HEK293 (cell line): ENCODE results near the gene CTDSPL2.

Experiments used
- EGR2 ChIP-seq: fragments of 450-650 bp; formaldehyde crosslinking; IDR thresholded peaks from 2 replicates; pipeline ENCODE4 v1.5.1; 2016; ENCODE audit warnings: low read depth, missing biosample characterization, missing genetic modification characterization
- HOXD13 ChIP-seq: sonication (generic); formaldehyde crosslinking; IDR thresholded peaks from 2 replicates; pipeline ENCODE4 v1.8.0; 2022; ENCODE audit warnings: missing genetic modification reagents, borderline replicate concordance
- IKZF3 ChIP-seq: fragments of 450-650 bp; IDR thresholded peaks from 2 replicates; pipeline ENCODE4 v1.5.0; 2018; ENCODE audit warnings: missing biosample characterization, mild to moderate bottlenecking, missing genetic modification characterization, moderate library complexity
- PATZ1 ChIP-seq: fragments of 450-650 bp; formaldehyde crosslinking; IDR thresholded peaks from 2 replicates; pipeline ENCODE4 v1.5.1; 2016; ENCODE audit warnings: missing biosample characterization, missing genetic modification characterization
- REST ChIP-seq: fragments of 450-650 bp; formaldehyde crosslinking; IDR thresholded peaks from 2 replicates; pipeline ENCODE4 v1.5.1; 2016; ENCODE audit warnings: missing biosample characterization, missing genetic modification characterization
- SCRT1 ChIP-seq: fragments of 450-650 bp; formaldehyde crosslinking; IDR thresholded peaks from 2 replicates; pipeline ENCODE4 v1.5.1; 2016; ENCODE audit warnings: missing biosample characterization, missing genetic modification characterization, borderline replicate concordance
- TCF7L2 ChIP-seq: IDR thresholded peaks from 2 replicates; pipeline ENCODE4 v1.6.1; 2011; ENCODE audit warnings: low read depth, mild to moderate bottlenecking, inconsistent platforms, low read length, moderate library complexity, borderline replicate concordance
- TRIM28 ChIP-seq: IDR thresholded peaks from 2 replicates; pipeline ENCODE4 v1.6.1; 2011; ENCODE audit warnings: low read length, control low read depth, borderline replicate concordance
- ZFHX2 ChIP-seq: fragments of 450-650 bp; formaldehyde crosslinking; conservative IDR thresholded peaks from 2 replicates; pipeline ENCODE4 v1.5.1; 2016; ENCODE audit warnings: missing biosample characterization, missing genetic modification characterization
- ZNF157 ChIP-seq: fragments of 450-650 bp; formaldehyde crosslinking; IDR thresholded peaks from 2 replicates; pipeline ENCODE4 v1.5.1; 2016; ENCODE audit warnings: missing biosample characterization, missing genetic modification characterization
- ZNF16 ChIP-seq: fragments of 450-650 bp; formaldehyde crosslinking; IDR thresholded peaks from 2 replicates; pipeline ENCODE4 v1.5.1; 2016; ENCODE audit warnings: low read depth, missing biosample characterization, missing genetic modification characterization
- ZNF335 ChIP-seq: fragments of 450-650 bp; formaldehyde crosslinking; conservative IDR thresholded peaks from 2 replicates; pipeline ENCODE4 v1.5.1; 2016; ENCODE audit warnings: missing biosample characterization, missing genetic modification characterization
- ZNF350 ChIP-seq: fragments of 450-650 bp; formaldehyde crosslinking; IDR thresholded peaks from 2 replicates; pipeline ENCODE4 v1.5.0; 2017; ENCODE audit warnings: missing biosample characterization, mild to moderate bottlenecking, missing genetic modification characterization
- ZNF362 ChIP-seq: fragments of 450-650 bp; formaldehyde crosslinking; IDR thresholded peaks from 2 replicates; pipeline ENCODE4 v1.5.1; 2016; ENCODE audit warnings: missing biosample characterization, missing genetic modification characterization
- ZNF518A ChIP-seq: fragments of 450-650 bp; formaldehyde crosslinking; conservative IDR thresholded peaks from 2 replicates; pipeline ENCODE4 v1.5.1; 2016; ENCODE audit warnings: low read depth, missing biosample characterization, missing genetic modification characterization
- ZNF571 ChIP-seq: fragments of 450-650 bp; formaldehyde crosslinking; IDR thresholded peaks from 2 replicates; pipeline ENCODE4 v1.5.0; 2017; ENCODE audit warnings: missing biosample characterization, missing genetic modification characterization
- ZNF830 ChIP-seq: fragments of 450-650 bp; IDR thresholded peaks from 2 replicates; pipeline ENCODE4 v1.5.0; 2018; ENCODE audit warnings: missing biosample characterization, missing genetic modification characterization, low read depth, mild to moderate bottlenecking, moderate library complexity
- TF ChIP-seq, protein P1 (sequence below): fragments of 450-650 bp; formaldehyde crosslinking; IDR thresholded peaks from 2 replicates; pipeline ENCODE4 v1.5.1; 2017; ENCODE audit warnings: missing biosample characterization, mild to moderate bottlenecking, missing genetic modification characterization, moderate library complexity
- TF ChIP-seq, protein P2 (sequence below): fragments of 450-650 bp; formaldehyde crosslinking; IDR thresholded peaks from 2 replicates; pipeline ENCODE4 v1.5.1; 2016; ENCODE audit warnings: missing biosample characterization, missing genetic modification characterization
- TF ChIP-seq, protein P3 (sequence below): fragments of 450-650 bp; formaldehyde crosslinking; IDR thresholded peaks from 2 replicates; pipeline ENCODE4 v1.5.1; 2016; ENCODE audit warnings: missing biosample characterization, missing genetic modification characterization, low read depth

The CTDSPL2 gene

GRCh38 chr15:44426975-44427755 is at the start of gene CTDSPL2 (continued):
- TF ChIP-seq ZNF830 (tag by site-specific recombination) (no peak), ZNF362 (peak; percentile 92; the same call in 1 of the 2 replicates), ZNF16 (tag by site-specific recombination) (no peak), ZNF518A (tag by site-specific recombination) (peak; percentile 14), SCRT1 (tag by site-specific recombination) (peak; percentile 87), TCF7L2 (no peak), IKZF3 (tag by site-specific recombination) (peak; percentile 98), ZNF350 (tag by site-specific recombination) (no peak), ZNF571 (tag by site-specific recombination) (no peak), REST (tag by site-specific recombination) (no peak), EGR2 (tag by site-specific recombination) (peak; percentile 74), ZNF157 (no peak), HOXD13 (CRISPR knock-in tag) (no peak), PATZ1 (tag by site-specific recombination) (peak; percentile 89), ZNF335 (tag by site-specific recombination) (peak; percentile 81), TRIM28 (0 out of 2 replicates have a peak, but pooled peaks have one; percentile 65), ZFHX2 (tag by site-specific recombination) (peak; percentile 65)
- TF ChIP-seq, protein P1, sequence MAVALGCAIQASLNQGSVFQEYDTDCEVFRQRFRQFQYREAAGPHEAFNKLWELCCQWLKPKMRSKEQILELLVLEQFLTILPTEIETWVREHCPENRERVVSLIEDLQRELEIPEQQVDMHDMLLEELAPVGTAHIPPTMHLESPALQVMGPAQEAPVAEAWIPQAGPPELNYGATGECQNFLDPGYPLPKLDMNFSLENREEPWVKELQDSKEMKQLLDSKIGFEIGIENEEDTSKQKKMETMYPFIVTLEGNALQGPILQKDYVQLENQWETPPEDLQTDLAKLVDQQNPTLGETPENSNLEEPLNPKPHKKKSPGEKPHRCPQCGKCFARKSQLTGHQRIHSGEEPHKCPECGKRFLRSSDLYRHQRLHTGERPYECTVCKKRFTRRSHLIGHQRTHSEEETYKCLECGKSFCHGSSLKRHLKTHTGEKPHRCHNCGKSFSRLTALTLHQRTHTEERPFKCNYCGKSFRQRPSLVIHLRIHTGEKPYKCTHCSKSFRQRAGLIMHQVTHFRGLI, result peak; percentile 40; the same call in 1 of the 2 replicates
- TF ChIP-seq, protein P2, sequence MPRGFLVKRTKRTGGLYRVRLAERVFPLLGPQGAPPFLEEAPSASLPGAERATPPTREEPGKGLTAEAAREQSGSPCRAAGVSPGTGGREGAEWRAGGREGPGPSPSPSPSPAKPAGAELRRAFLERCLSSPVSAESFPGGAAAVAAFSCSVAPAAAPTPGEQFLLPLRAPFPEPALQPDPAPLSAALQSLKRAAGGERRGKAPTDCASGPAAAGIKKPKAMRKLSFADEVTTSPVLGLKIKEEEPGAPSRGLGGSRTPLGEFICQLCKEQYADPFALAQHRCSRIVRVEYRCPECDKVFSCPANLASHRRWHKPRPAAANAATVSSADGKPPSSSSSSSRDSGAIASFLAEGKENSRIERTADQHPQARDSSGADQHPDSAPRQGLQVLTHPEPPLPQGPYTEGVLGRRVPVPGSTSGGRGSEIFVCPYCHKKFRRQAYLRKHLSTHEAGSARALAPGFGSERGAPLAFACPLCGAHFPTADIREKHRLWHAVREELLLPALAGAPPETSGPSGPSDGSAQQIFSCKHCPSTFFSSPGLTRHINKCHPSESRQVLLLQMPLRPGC (tag by site-specific recombination), result peak; percentile 50; the same call in 1 of the 2 replicates
- TF ChIP-seq, protein P3, sequence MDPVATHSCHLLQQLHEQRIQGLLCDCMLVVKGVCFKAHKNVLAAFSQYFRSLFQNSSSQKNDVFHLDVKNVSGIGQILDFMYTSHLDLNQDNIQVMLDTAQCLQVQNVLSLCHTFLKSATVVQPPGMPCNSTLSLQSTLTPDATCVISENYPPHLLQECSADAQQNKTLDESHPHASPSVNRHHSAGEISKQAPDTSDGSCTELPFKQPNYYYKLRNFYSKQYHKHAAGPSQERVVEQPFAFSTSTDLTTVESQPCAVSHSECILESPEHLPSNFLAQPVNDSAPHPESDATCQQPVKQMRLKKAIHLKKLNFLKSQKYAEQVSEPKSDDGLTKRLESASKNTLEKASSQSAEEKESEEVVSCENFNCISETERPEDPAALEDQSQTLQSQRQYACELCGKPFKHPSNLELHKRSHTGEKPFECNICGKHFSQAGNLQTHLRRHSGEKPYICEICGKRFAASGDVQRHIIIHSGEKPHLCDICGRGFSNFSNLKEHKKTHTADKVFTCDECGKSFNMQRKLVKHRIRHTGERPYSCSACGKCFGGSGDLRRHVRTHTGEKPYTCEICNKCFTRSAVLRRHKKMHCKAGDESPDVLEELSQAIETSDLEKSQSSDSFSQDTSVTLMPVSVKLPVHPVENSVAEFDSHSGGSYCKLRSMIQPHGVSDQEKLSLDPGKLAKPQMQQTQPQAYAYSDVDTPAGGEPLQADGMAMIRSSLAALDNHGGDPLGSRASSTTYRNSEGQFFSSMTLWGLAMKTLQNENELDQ (tag by site-specific recombination), result no peak
